H1 (cell line): ENCODE data around the gene CORT. TPM values are rescaled to one million over a fixed set of nuclear protein-coding genes. Genes with fewer than 3 reads are reported as not detected.

Experiments used
- CTCF ChIA-PET: fragments of 300-600 bp; sonication (Branson Sonifier 250); formaldehyde crosslinking; loops from one replicate; lab custom pipeline; 2021; ENCODE audit not compliant: partially characterized antibody; lab: Charles Lee
- POLR2A ChIA-PET: fragments of 300-600 bp; sonication (Branson Sonifier 250); formaldehyde crosslinking; loops from one replicate; lab custom pipeline; 2021; ENCODE audit warnings: inconsistent platforms; ENCODE audit not compliant: partially characterized antibody; lab: Charles Lee
- DNase-seq, 2 experiments: peaks; one replicate each; pipeline versions ENCODE4 v3.0.0 to v3.0.0-alpha.2; 2010 to 2022; ENCODE audit warnings: low spot score in 2 of 2, low read depth in 1 of 2, mixed read lengths in 1 of 2
- FAIRE-seq: peaks from 2 replicates; lab custom pipeline; 2011; peaks lifted over from hg19 to GRCh38; lab: Jason Lieb, UNC
- H2AFZ ChIP-seq: 2 replicates; pipeline ENCODE4 v1.8.1; 2012; ENCODE audit warnings: low read length, inconsistent platforms
- H2AK5ac ChIP-seq: 2 replicates; pipeline ENCODE4 v1.6.1; 2013; ENCODE audit warnings: low read depth, low read length
- H2BK120ac ChIP-seq: replicated peaks from 2 replicates; pipeline ENCODE3; 2013; ENCODE audit warnings: low read depth, low read length, inconsistent platforms
- H2BK12ac ChIP-seq: 2 replicates; pipeline ENCODE4 v1.6.1; 2013; ENCODE audit warnings: low read depth, low read length
- H2BK15ac ChIP-seq: 2 replicates; pipeline ENCODE4 v1.6.1; 2013; ENCODE audit warnings: low read length
- H2BK20ac ChIP-seq: 2 replicates; pipeline ENCODE4 v1.6.1; 2013; ENCODE audit warnings: low read length
- H2BK5ac ChIP-seq: 2 replicates; pipeline ENCODE4 v1.6.1; 2013; ENCODE audit warnings: low read depth, low read length
- H3K14ac ChIP-seq: 2 replicates; pipeline ENCODE4 v1.6.1; 2013; ENCODE audit warnings: inconsistent platforms; ENCODE audit not compliant: insufficient read length
- H3K18ac ChIP-seq: 2 replicates; pipeline ENCODE4 v1.6.1; 2013; ENCODE audit warnings: low read length; ENCODE audit errors: extremely low read depth
- H3K23ac ChIP-seq: 2 replicates; pipeline ENCODE4 v1.6.1; 2013; ENCODE audit warnings: inconsistent platforms; ENCODE audit not compliant: insufficient read length
- H3K23me2 ChIP-seq: 2 replicates; pipeline ENCODE4 v1.6.1; 2013; ENCODE audit warnings: low read depth, low read length
- H3K27ac ChIP-seq: 2 replicates; pipeline ENCODE4 v1.6.1; 2011; ENCODE audit warnings: low read depth, low read length, inconsistent platforms
- H3K27me3 ChIP-seq, 4 experiments: replicated peaks in 1 of 4; 1 replicate in 1 of 4; 2 replicates in 3 of 4; pipeline versions ENCODE4 v1.6.1 to v1.8.1; 2011 to 2013; ENCODE audit warnings: low read length in 3 of 4, mild to moderate bottlenecking in 3 of 4, inconsistent platforms in 2 of 4, mixed read lengths in 2 of 4, moderate library complexity in 1 of 4; ENCODE audit not compliant: control insufficient read depth in 3 of 4, insufficient read depth in 3 of 4; ENCODE audit errors: extremely low read depth in 1 of 4
- H3K36me3 ChIP-seq, 4 experiments: 2 replicates each; pipeline versions ENCODE4 v1.6.1 to v1.8.1; 2011 to 2013; ENCODE audit warnings: mild to moderate bottlenecking in 4 of 4, low read length in 3 of 4, moderate library complexity in 2 of 4, control low read depth in 1 of 4, inconsistent platforms in 1 of 4; ENCODE audit not compliant: insufficient read depth in 4 of 4, control insufficient read depth in 2 of 4
- H3K4ac ChIP-seq: replicated peaks from 2 replicates; pipeline ENCODE3; 2013; ENCODE audit warnings: low read length, low read depth, mixed read lengths, inconsistent platforms; ENCODE audit not compliant: insufficient read length
- H3K4me1 ChIP-seq, 4 experiments: replicated peaks in 1 of 4; 1 replicate in 1 of 4; 2 replicates in 3 of 4; pipeline versions ENCODE4 v1.6.1 to v1.8.1; 2011 to 2013; ENCODE audit warnings: low read length in 3 of 4, inconsistent platforms in 2 of 4, mixed read lengths in 1 of 4; ENCODE audit not compliant: insufficient read depth in 4 of 4, control insufficient read depth in 3 of 4
- H3K4me2 ChIP-seq, 2 experiments: 2 replicates each; pipeline versions ENCODE4 v1.6.1 to v1.8.1; 2011 to 2013; ENCODE audit warnings: low read depth in 2 of 2, low read length in 2 of 2, control low read depth in 1 of 2, inconsistent platforms in 1 of 2, mild to moderate bottlenecking in 1 of 2; ENCODE audit not compliant: insufficient read depth in 1 of 2
- H3K4me3 ChIP-seq, 4 experiments: fragments of 200-600, 300-600 bp in 1 of 4; sonication (generic), shearing (Covaris generic), sonication (Bioruptor Twin) in 1 of 4; 2 replicates each; pipeline versions ENCODE4 v1.5.1 to v1.8.1; 2011 to 2016; ENCODE audit warnings: low read length in 4 of 4, low read depth in 3 of 4, control low read depth in 2 of 4, inconsistent platforms in 2 of 4, mild to moderate bottlenecking in 2 of 4, mixed read lengths in 1 of 4, moderate library complexity in 1 of 4; ENCODE audit not compliant: insufficient read depth in 2 of 4; ENCODE audit errors: extremely low read depth in 1 of 4
- H3K56ac ChIP-seq: replicated peaks from 2 replicates; pipeline ENCODE3; 2013; ENCODE audit warnings: low read depth, mild to moderate bottlenecking, mixed read lengths, low read length, inconsistent platforms; ENCODE audit not compliant: insufficient read length
- H3K79me1 ChIP-seq: 2 replicates; pipeline ENCODE4 v1.6.1; 2013; ENCODE audit warnings: low read depth, low read length, control low read depth
- H3K79me2 ChIP-seq, 2 experiments: 2 replicates each; pipeline versions ENCODE4 v1.6.1 to v1.8.1; 2012 to 2013; ENCODE audit warnings: low read length in 2 of 2, mild to moderate bottlenecking in 2 of 2, inconsistent platforms in 1 of 2; ENCODE audit not compliant: insufficient read depth in 2 of 2, control insufficient read depth in 1 of 2
- H3K9ac ChIP-seq, 4 experiments: replicated peaks in 1 of 4; 1 replicate in 1 of 4; 2 replicates in 3 of 4; pipeline versions ENCODE4 v1.6.1 to v1.8.1; 2011 to 2013; ENCODE audit warnings: low read depth in 3 of 4, low read length in 3 of 4, control low read depth in 2 of 4, mild to moderate bottlenecking in 2 of 4, moderate library complexity in 2 of 4, inconsistent platforms in 1 of 4; ENCODE audit errors: extremely low read depth in 1 of 4
- H3K9me3 ChIP-seq, 2 experiments: 2 replicates each; pipeline versions ENCODE4 v1.6.1 to v1.8.1; 2012 to 2013; ENCODE audit warnings: mild to moderate bottlenecking in 2 of 2, moderate library complexity in 2 of 2, control low read depth in 1 of 2, inconsistent platforms in 1 of 2, low read depth in 1 of 2, low read length in 1 of 2, mixed read lengths in 1 of 2; ENCODE audit not compliant: insufficient read depth in 2 of 2
- H4K20me1 ChIP-seq, 2 experiments: replicated peaks in 1 of 2; 2 replicates each; pipeline versions ENCODE3 to v1.8.1; 2011 to 2013; ENCODE audit warnings: inconsistent platforms in 2 of 2, low read length in 2 of 2, mild to moderate bottlenecking in 1 of 2; ENCODE audit not compliant: insufficient read depth in 2 of 2, control insufficient read depth in 1 of 2
- H4K5ac ChIP-seq: 2 replicates; pipeline ENCODE4 v1.6.1; 2013; ENCODE audit warnings: low read length, low read depth, mixed read lengths, inconsistent platforms; ENCODE audit not compliant: insufficient read length
- H4K8ac ChIP-seq: 2 replicates; pipeline ENCODE4 v1.8.0; 2013; ENCODE audit warnings: mild to moderate bottlenecking, moderate library complexity, low read length, inconsistent platforms; ENCODE audit not compliant: insufficient read depth; ENCODE audit errors: extremely low read depth
- H4K91ac ChIP-seq: replicated peaks from 2 replicates; pipeline ENCODE3; 2013; ENCODE audit warnings: low read length, mixed read lengths, inconsistent platforms; ENCODE audit not compliant: insufficient read length
- CBX5 ChIP-seq: fragments of 300-800, 300-1000 bp; sonication (generic); IDR thresholded peaks from 2 replicates; pipeline ENCODE4 v1.7.1; 2016; ENCODE audit warnings: antibody characterized with exemption, low read length, low read depth
- CHD1 ChIP-seq: IDR thresholded peaks from 2 replicates; pipeline ENCODE4 v1.6.1; 2012; ENCODE audit warnings: low read depth, low read length, improper control_type of control experiment
- MAX ChIP-seq: IDR thresholded peaks from 2 replicates; pipeline ENCODE4 v1.6.1; 2012; ENCODE audit warnings: inconsistent platforms
- RBBP5 ChIP-seq: IDR thresholded peaks from 2 replicates; pipeline ENCODE4 v1.7.1; 2012; ENCODE audit warnings: low read depth, mild to moderate bottlenecking, inconsistent platforms, low read length, moderate library complexity, borderline replicate concordance
- WGBS, 2 experiments: shearing (Covaris generic) in 1 of 2; methylation state at CpG; one replicate each; pipeline versions ENCODE4 v1.1.6 to v1.1.7; 2013 to 2015; ENCODE audit warnings: low lambda C conversion rate in 2 of 2, mixed read lengths in 2 of 2, inconsistent platforms in 1 of 2, low coverage in 1 of 2, missing lambda C conversion rate in 1 of 2; ENCODE audit not compliant: insufficient replicate concordance in 2 of 2, insufficient coverage in 1 of 2, insufficient read length in 1 of 2; ENCODE audit errors: extremely low coverage in 1 of 2, missing lambda C conversion rate in 1 of 2; 5-methylcytosine and 5-hydroxymethylcytosine counted together
- polyA plus RNA-seq, 7 experiments: library from polyadenylated mRNA; depleted of rRNA in 3 of 7; stranded (reverse) in 5 of 7; unstranded in 2 of 7; fragments of >200 nt in 5 of 7; fragments of 200-250 nt in 2 of 7; gene quantifications; 1 replicate in 5 of 7; 2 replicates in 1 of 7; 4 replicates in 1 of 7; pipeline versions ENCODE4 v1.2.1 to v1.2.3, GENCODE V29; 2011 to 2013; ENCODE audit warnings: missing spikeins in 2 of 7, mixed read lengths in 2 of 7
- total RNA-seq: library from RNA; stranded (reverse); fragmentation: NEBNext Ultra II Directional; extraction: Animal tissue kit (Norgen Biotek cat#: 25700); gene quantifications from 2 replicates; pipeline ENCODE4 v1.2.1, GENCODE V29; 2021

The CORT gene
- total and polyA plus RNA-seq, 2 of the 8 experiments (the other 6 are each of a cell fraction or from before 2014, with no cell fraction given): 0.15 to 0.30 TPM

DNA sequence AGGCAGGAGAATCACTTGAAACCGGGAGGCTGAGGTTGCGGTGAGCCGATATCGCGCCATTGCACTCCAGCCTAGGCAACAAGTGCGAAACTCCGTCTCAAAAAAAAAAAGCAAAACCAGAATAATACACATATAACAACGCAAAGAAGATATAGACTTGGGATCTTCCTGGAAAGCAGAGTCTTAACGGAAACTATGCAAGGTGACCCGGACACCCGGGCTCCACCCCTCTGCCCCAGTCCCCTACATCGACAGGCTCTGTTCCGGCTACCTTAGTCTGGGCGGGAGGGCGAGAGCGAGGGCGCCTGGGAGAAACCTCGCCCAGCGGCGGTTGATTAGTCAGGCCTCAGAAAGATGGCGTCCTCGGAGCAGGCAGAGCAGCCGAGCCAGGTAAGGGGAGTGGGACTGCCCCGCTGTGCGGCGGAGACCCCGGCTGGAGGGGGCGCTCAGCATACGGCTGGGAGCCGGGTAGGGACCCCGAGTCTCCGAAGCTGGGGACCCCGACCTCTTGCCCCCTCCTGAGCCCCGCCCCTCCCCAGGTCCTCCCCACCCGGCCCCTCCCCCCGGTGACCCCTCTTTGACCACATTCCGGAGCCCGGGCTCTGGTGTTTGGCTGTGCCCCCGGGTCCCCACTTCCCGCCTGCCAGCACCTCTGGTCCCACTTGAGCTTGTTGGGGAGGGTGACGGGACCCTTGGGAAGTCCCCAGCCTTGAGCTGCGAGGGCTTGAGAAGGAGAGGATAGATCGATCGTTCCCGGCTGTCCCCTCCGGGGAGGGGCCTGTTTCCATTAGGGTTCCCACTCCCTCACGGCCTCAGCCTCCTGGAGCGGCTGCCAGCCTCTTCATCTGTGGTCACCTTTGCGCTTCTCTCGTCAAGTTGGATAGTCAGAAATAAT lies 25.0 kb downstream of the CORT start, which contains the start of gene PEX14:
Gene PEX14, plus strand, starts transcription at position 338 of the 895 bp plus-strand sequence. Its CDS starts 17 bp downstream, at position 355.
- no peak within 1 kb of the TSS; the same call in 1 of the 2 replicates for H2AFZ ChIP-seq
- TF ChIP-seq CBX5 (no peak), MAX (peak; percentile 44; the same call in 1 of the 2 replicates), CHD1 (no peak), RBBP5 (peak; percentile 92)

More for the DNA sequence above, 25.0 kb downstream of the CORT start, which contains the start of gene PEX14:
- POLR2A ChIA-PET: interaction anchor here (0.8 to 2.0 kb wide), 10 partner anchors 10 to 160 kb away, joined by 3 to 8 read pairs (median 4); partner anchors contain the start of genes CENPS and CORT
- H3K9me3 ChIP-seq: no peaks in the 10 kb centered on the region
- H3K36me3 ChIP-seq: 0 out of 8 replicates have a peak, but pooled peaks cover 0 to 2% (median 0%) of the 10 kb centered on the region in 4 experiments
- no peak within 1 kb of the TSS for H2BK20ac ChIP-seq
- H3K79me2 ChIP-seq: peaks cover 4 to 51% of the 10 kb centered on the region in 2 experiments; a peak in 3 of 4 replicates
- no peaks in the 10 kb centered on the region; a peak in 3 of 7 replicates for H3K4me1 ChIP-seq
- DNase-seq (peak; percentile 76 to 92), FAIRE-seq (no peak)
- H3K4me2 ChIP-seq: peak within 1 kb of the TSS; percentile 85 to 92
- H3K56ac ChIP-seq: peak within 1 kb of the TSS; percentile 54
- H3K14ac ChIP-seq: no peak within 1 kb of the TSS
- no peak within 1 kb of the TSS for H2AK5ac ChIP-seq
- no peaks in the 10 kb centered on the region for H3K27me3 ChIP-seq
- peaks cover 2 to 4% of the 10 kb centered on the region in 2 experiments for H4K20me1 ChIP-seq
- peaks cover 9% of the 10 kb centered on the region; the same call in 1 of the 2 replicates for H3K79me1 ChIP-seq
- H3K18ac ChIP-seq: peak within 1 kb of the TSS; percentile 65
- H2BK15ac ChIP-seq: no peak within 1 kb of the TSS
- WGBS, 2 experiments: 19% methylated on average over 33 of the region's 50 CpGs; no CpG with 5 or more reads in 1 of the 2 experiments
- peak within 1 kb of the TSS; percentile 53 to 91 (median 86) for H3K9ac ChIP-seq
- H2BK5ac ChIP-seq: peak within 1 kb of the TSS; percentile 73
- peak within 1 kb of the TSS; percentile 88 to 98 (median 92) for H3K4me3 ChIP-seq
- H3K23me2 ChIP-seq: peaks cover 9% of the 10 kb centered on the region
- H2BK12ac ChIP-seq: no peak within 1 kb of the TSS
- H4K8ac ChIP-seq: peak within 1 kb of the TSS; percentile 98
- peak within 1 kb of the TSS; percentile 44; the same call in 1 of the 2 replicates for H3K27ac ChIP-seq
- H3K23ac ChIP-seq: no peak within 1 kb of the TSS
- H4K91ac ChIP-seq: peak within 1 kb of the TSS; percentile 52
- H2BK120ac ChIP-seq: no peak within 1 kb of the TSS
- H4K5ac ChIP-seq: peak within 1 kb of the TSS; percentile 85
- CTCF ChIA-PET: interaction anchor here (0.6 to 1.0 kb wide), 5 partner anchors 12 to 46 kb away, joined by 3 to 4 read pairs (median 3); no protein-coding TSS in a partner anchor
- H3K4ac ChIP-seq: no peak within 1 kb of the TSS
